GM19463 (cell line): Measurements from ENCODE around the gene CSNK2A3.
A peak's percentile ranks its signal among the peaks of the same experiment; 100 is the strongest.
"Not testable (repeated sequence)": the region's sequence is repeated elsewhere in the genome, so short reads cannot be mapped to it uniquely, and the experiment has no call there.

Experiments used
- ATAC-seq: cut with Tn5 transposase; IDR thresholded peaks from one replicate; pipeline ENCODE4 v1.9.1; 2021; ENCODE audit warnings: mild to moderate bottlenecking, moderate library complexity; ENCODE audit not compliant: unreplicated experiment

CSNK2A3 gene

DNA sequence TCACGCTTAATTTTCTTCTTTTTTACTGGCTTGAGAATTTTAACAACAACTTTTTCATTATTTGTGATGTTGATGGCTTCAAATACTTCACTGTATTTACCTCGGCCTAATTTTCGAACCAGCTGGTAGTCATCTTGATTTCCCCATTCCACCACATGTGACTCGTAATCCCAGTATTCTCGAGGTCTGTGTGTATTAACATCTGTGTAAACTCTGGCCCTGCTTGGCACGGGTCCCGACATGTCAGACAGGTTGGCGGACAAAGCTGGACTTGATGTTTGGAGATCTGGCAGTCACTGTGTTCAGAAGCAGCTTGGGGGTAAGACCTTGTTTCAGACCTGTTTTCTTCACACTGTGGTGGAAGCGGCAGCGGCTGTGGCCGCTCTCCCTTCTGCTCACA lies at the start of gene CSNK2A3:
TSS of gene CSNK2A3 (minus strand) at position 373 of the 400 bp plus-strand sequence. CDS start at position 242, 131 bp downstream.
- not testable (repeated sequence) for ATAC-seq

- no peak for ATAC-seq
These were observed 49.0 kb upstream of the CSNK2A3 start for GRCh38 chr11:11401960-11402535.

DNA sequence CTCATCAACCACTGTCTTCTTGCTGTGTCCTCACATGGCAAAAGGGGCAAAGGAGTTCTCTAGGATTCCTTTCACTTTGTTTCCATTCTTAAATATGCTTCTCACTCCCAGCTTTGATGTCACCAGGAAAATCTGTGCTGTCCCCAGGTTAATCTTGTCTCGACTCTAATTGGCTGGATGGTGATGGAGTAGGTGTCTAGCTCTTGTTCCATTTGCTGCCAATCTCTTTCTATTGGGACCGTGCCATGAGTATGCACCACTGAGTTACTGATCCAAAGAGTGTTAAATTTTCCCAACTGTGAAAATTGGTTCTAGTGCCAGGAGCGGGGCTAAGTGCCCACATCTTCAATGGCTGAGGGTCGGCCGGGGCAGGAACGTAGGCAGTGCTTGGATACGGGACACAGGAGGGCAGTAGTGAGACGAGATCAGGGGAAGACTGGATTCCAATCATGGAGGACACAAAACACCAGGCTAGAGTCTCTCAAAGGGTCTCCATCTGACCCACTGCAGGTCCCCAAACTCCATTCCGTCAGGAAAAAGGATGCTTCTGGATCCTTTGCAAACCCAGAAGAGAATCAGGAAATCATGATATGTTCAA lies 47.7 kb upstream of the CSNK2A3 start:
- ATAC-seq = no peak

- no peak for ATAC-seq
These were observed 47.1 kb upstream of the CSNK2A3 start for GRCh38 chr11:11400121-11400520.

GRCh38 chr11:11397781-11398180 lies 44.7 kb upstream of the CSNK2A3 start:
- ATAC-seq = no peak

- ATAC-seq = no peak
These were observed 44.0 kb upstream of the CSNK2A3 start for GRCh38 chr11:11397036-11397415.

GRCh38 chr11:11396301-11397035 lies 43.4 kb upstream of the CSNK2A3 start:
- no peak for ATAC-seq

- no peak for ATAC-seq
These were observed 42.1 kb upstream of the CSNK2A3 start for GRCh38 chr11:11395126-11395525.

GRCh38 chr11:11394241-11394640 lies 41.2 kb upstream of the CSNK2A3 start:
- ATAC-seq = no peak

DNA sequence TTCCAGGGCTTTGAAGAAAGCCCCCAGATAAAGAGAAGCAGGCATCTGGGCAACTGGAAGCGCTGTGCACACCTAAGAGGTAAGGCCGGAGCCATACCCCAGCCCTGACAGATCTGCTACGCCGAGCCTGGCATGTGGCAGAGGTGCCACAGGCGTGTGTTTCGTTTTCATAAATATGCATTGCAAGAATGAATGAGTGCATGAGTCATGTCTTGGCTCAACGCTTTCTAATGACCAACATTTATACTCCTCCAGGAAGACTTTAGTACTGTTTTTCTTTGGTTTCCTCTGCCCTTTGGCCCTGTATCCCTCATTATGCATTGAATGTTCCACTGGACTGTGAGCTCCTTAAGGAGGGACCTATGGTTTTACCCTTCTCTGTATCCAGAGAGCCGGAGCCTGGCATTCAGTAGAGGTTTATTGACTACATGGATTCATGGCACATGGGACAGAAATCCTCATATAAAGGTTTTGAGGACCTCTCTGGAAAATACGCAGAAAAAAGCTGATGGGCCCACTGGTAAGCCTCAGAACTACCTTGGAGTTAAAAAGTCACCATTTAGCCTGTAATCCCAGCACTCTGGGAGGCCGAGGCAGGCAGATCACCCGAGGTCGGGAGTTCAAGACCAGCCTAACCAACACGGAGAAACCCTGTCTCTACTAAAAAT lies 38.9 kb upstream of the CSNK2A3 start:
- ATAC-seq = peak; percentile 57

DNA sequence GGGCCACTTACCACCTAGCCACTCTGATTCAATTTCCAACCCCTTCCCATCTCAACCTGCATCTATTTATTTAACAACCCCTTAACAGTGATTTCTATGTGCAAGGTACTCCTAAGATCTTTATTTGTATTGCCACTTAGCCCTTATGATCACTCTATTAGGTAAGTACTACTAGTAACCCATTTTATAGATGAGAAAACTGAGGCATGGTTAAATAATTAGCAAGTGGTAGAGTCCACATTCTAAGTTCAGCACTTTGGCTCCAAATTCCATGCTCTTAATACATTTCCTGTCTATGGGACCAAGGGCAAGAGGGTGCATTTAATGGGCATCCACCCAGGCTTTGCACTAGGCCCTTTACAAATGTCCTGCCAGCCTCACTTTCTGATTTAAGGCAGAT lies 38.1 kb upstream of the CSNK2A3 start:
- no peak for ATAC-seq

DNA sequence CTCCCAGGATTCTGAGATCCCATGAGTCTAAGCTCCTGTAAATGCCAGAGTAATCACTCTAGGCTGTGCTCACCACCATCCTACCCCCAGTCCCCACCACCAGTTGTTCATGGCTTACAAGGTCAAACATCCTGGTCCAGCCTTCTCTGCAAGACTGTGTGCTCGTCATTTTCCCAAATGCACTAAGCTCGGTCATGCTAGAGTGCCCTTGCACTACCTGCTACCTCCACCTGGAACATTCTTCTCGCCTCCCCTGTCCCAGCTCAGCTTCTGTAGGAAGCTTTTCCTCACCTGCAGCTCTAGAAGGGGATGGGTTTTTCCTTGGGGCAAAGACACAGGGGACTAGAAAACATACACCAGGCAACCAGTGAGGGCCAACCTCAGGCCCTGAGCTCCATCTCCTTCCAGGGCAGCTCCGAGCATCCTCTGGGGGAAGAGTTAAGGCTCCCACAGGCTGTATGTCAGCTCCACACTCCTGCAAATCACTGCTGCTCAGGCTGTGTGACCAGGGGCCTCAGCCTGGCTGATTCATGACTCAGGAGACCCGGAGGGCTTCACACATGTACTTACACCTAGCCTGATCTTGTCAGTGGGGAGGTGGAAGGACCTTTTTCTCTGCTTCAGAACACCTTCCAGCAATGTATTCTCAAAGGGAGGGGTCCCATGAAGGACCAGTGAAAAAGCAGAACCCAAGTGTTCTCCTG lies 37.2 kb upstream of the CSNK2A3 start:
- ATAC-seq = no peak

DNA sequence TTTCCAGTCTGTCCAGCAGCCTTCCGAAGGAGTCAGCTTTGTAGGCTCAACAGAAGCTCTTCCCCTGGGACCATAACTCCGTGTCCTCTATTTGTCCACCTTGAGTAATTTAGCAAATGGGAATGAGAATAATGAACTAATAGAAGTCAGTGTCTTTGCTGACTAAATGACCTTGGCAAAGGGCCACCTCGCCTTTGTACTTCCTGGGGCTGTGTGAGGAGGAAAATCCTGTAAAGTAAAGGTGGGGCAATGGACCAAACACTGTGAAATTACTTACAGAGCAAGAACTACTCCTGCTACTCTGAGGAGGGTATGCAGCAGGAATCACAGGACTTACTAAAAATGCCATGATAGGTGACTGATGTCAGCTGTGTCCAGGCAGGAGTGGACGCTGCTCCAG lies 36.2 kb upstream of the CSNK2A3 start:
- ATAC-seq = no peak

GRCh38 chr11:11387622-11388305 lies 34.7 kb upstream of the CSNK2A3 start:
- ATAC-seq = no peak

DNA sequence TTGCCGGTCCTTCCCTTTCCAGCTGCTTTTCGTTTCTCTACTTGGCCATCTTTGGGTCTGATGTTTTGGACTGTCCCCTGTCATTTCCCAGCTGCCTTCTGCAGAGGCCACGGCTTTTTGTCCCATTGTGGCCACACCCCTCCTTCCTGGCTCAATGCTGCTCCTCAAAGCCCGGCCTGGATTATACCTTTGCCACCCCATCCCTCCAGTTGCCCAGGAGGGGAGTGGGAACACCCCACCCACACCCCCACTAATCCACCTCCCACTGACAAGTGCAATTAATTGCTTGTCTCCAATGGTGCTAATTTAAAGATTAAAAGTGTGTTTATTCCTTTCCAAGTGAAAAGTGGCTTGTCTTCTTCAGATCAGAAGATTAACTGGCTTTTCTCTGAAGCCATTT lies 34.2 kb upstream of the CSNK2A3 start:
- no peak for ATAC-seq

DNA sequence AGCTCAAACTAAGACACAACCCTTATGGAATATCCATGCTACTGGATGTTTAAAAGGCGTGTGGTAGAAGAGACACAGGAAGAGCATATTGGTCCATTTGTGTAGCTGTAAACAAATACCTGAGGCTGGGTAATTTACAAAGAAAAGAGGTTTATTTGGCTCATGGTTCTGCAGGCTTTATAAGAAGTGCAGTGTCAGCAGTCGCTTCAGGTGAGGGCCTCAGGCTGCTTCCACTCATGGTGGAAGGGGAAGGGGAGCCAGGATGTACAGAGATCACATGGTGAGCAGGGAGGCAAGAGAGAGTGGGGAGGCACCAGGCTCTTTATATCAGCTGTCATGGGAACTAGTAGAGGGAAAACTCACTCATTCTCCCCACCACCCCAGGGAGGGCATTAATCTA lies 31.8 kb upstream of the CSNK2A3 start:
- no peak for ATAC-seq

GRCh38 chr11:11383995-11384394 lies 30.9 kb upstream of the CSNK2A3 start:
- ATAC-seq = no peak

DNA sequence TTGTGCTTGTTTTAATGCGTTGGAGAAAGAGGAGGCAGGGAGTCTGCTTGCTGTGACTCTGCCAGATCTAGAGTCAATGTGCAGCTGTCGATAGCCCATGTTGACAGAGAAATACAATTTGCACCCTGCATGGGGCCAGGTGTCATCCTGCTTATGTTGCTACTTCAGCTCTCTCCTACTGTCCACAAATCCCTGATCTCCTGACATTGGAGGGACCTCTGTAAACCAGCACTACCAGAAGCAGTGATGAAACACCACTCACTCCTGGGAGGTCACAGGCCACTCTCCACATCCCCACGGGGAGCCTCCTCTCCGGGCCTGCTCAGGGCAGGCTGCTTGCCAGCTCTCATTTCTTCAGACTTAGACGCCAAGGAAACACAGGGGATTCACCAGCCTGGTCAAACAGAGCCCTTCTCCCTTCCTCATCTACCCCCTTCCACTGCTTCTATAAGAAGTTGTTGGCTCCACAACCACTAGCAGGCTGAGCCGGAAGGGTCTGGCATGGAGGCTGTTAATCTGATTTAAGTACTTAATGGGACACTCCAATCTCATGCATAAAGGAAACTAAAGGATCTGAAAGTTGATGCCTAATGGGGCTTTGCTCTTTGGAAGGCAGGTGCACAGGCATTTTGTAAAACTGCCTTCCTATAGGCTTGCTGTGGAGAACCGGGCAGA lies 29.9 kb upstream of the CSNK2A3 start:
- ATAC-seq = no peak

- ATAC-seq = no peak
These were observed 28.5 kb upstream of the CSNK2A3 start for GRCh38 chr11:11381471-11382105.

- ATAC-seq = no peak
These were observed 27.8 kb upstream of the CSNK2A3 start for GRCh38 chr11:11380883-11381282.
